Natural killer cell (primary cell): ENCODE results near the gene CCL27. TPM values are rescaled to one million over a fixed set of nuclear protein-coding genes. Genes with fewer than 3 reads are reported as not detected.

Experiments used
- ATAC-seq, 3 donors: fragments of 150-1000 bp in 2 of 3; fragments of 200-7000 bp in 1 of 3; cut with Tn5 transposase; 1 replicate in 1 of 3; 2 replicates in 2 of 3; pipeline ENCODE4 v1.10.0; 2021; ENCODE audit warnings: mild to moderate bottlenecking in 2 of 3, moderate library complexity in 2 of 3
- DNase-seq, 2 donors: peaks; one replicate each; pipeline versions ENCODE4 v3.0.0 to v3.0.0-alpha.2; 2013 to 2021; ENCODE audit warnings: mixed read lengths in 1 of 2
- H3K27ac ChIP-seq: one replicate; pipeline ENCODE4 v1.5.1; 2013; ENCODE audit warnings: mild to moderate bottlenecking, low read length
- H3K27me3 ChIP-seq: one replicate; pipeline ENCODE4 v1.6.1; 2013; ENCODE audit warnings: low read length; ENCODE audit not compliant: control insufficient read depth, insufficient read depth
- H3K36me3 ChIP-seq: one replicate; pipeline ENCODE4 v1.6.1; 2013; ENCODE audit warnings: low read length; ENCODE audit not compliant: control insufficient read depth, insufficient read depth
- H3K4me1 ChIP-seq: one replicate; pipeline ENCODE4 v1.6.1; 2013; ENCODE audit warnings: low read length; ENCODE audit not compliant: control insufficient read depth, insufficient read depth
- H3K4me3 ChIP-seq: one replicate; pipeline ENCODE4 v1.5.1; 2013; ENCODE audit warnings: low read length
- H3K9me3 ChIP-seq: one replicate; pipeline ENCODE4 v1.6.1; 2013; ENCODE audit warnings: low read length; ENCODE audit not compliant: control insufficient read depth, insufficient read depth
- H3K27ac Mint-ChIP-seq, 2 donors: one replicate each; pipeline ENCODE4 v1.8.0; 2022; ENCODE audit warnings: mild to moderate bottlenecking in 2 of 2, mixed read lengths in 2 of 2, moderate library complexity in 1 of 2
- H3K27me3 Mint-ChIP-seq, 2 donors: one replicate each; pipeline ENCODE4 v1.8.0; 2022; ENCODE audit warnings: low read depth in 2 of 2, mixed read lengths in 2 of 2
- H3K36me3 Mint-ChIP-seq: one replicate; pipeline ENCODE4 v1.8.0; 2022; ENCODE audit warnings: mixed read lengths
- H3K4me1 Mint-ChIP-seq, 2 donors: one replicate each; pipeline ENCODE4 v1.8.0; 2022; ENCODE audit warnings: mixed read lengths in 2 of 2
- H3K4me3 Mint-ChIP-seq: one replicate; pipeline ENCODE4 v1.8.0; 2022; ENCODE audit warnings: mild to moderate bottlenecking, moderate library complexity, mixed read lengths
- H3K9me3 Mint-ChIP-seq, 2 donors: one replicate each; pipeline ENCODE4 v1.8.0; 2022; ENCODE audit warnings: mixed read lengths in 2 of 2
- WGBS: methylation state at CpG from one replicate; pipeline ENCODE4 v1.1.7; 2013; ENCODE audit warnings: missing lambda C conversion rate; ENCODE audit not compliant: insufficient coverage; 5-methylcytosine and 5-hydroxymethylcytosine counted together
- intact Hi-C: fragments of 100-400 bp; cut with micrococcal nuclease; formaldehyde crosslinking; loops from one replicate; pipeline ENCODE4 v1.14.2; 2022
- total RNA-seq, 4 donors: library from RNA; stranded (reverse); fragments of 120-200 nt in 1 of 4; gene quantifications; one replicate each; pipeline versions ENCODE4 v1.2.3 to v1.2.4, GENCODE V29; 2013 to 2022
- TF ChIP-seq, protein P1 (sequence below): fragments of 200-600 bp; IDR thresholded peaks from one replicate; pipeline ENCODE4 v1.8.0; 2022; ENCODE audit warnings: antibody characterized with exemption

The CCL27 gene
- total RNA-seq, 3 donors from 2014 or later (not counting 1 experiment from before 2014, with no cell fraction given): not detected

GRCh38 chr9:34701023-34701768 lies 38.7 kb upstream of the CCL27 start:
- H3K9me3 ChIP-seq: no peaks in the 10 kb centered on the region
- H3K4me1 Mint-ChIP-seq: peaks cover 5 to 21% of the 10 kb centered on the region in 2 donors
- H3K36me3 Mint-ChIP-seq: no peaks in the 10 kb centered on the region
- ATAC-seq: peak; percentile 82 to 87 (median 87)
- intact Hi-C loops: no loop called here
- no peak overlapping the region for H3K27ac ChIP-seq
- peak overlapping the region; percentile 33 for H3K4me3 ChIP-seq
- peak overlapping the region; percentile 67 for H3K4me3 Mint-ChIP-seq
- H3K36me3 ChIP-seq: no peaks in the 10 kb centered on the region
- DNase-seq: peak; percentile 73 to 84
- no peaks in the 10 kb centered on the region for H3K9me3 Mint-ChIP-seq
- WGBS: 13% methylated on average over 52 of the region's 52 CpGs
- H3K27me3 Mint-ChIP-seq: peaks cover 14 to 20% of the 10 kb centered on the region in 2 donors
- H3K27ac Mint-ChIP-seq: peak overlapping the region in 1 of 2 donors; percentile 59
- H3K27me3 ChIP-seq: peaks cover 8% of the 10 kb centered on the region
- H3K4me1 ChIP-seq: peaks cover 11% of the 10 kb centered on the region
- TF ChIP-seq, protein P1, sequence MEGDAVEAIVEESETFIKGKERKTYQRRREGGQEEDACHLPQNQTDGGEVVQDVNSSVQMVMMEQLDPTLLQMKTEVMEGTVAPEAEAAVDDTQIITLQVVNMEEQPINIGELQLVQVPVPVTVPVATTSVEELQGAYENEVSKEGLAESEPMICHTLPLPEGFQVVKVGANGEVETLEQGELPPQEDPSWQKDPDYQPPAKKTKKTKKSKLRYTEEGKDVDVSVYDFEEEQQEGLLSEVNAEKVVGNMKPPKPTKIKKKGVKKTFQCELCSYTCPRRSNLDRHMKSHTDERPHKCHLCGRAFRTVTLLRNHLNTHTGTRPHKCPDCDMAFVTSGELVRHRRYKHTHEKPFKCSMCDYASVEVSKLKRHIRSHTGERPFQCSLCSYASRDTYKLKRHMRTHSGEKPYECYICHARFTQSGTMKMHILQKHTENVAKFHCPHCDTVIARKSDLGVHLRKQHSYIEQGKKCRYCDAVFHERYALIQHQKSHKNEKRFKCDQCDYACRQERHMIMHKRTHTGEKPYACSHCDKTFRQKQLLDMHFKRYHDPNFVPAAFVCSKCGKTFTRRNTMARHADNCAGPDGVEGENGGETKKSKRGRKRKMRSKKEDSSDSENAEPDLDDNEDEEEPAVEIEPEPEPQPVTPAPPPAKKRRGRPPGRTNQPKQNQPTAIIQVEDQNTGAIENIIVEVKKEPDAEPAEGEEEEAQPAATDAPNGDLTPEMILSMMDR: peak; percentile 70

DNA sequence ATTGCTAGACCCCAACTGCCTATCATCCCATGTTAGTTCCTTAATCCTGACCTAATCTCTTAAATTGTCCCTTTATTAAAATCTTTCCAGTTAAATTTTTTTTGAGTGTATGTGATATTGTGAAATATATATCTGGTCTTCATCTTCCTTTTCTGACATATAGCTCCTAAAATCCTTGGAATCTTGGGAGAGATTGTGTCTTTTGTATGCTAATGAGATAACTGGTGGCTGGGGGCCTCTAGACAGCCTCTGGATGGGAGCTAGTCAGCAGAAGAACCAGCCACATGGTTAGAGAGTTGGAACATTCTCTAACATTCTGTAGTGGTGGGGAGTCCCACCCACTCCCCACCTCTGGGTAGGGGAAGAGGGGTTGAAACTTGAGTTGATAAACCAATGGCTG lies 32.4 kb upstream of the CCL27 start:
- Mint-ChIP-seq H3K27ac (no peak overlapping the region), H3K4me3 (no peak overlapping the region), H3K4me1 (no peaks in the 10 kb centered on the region), H3K36me3 (no peaks in the 10 kb centered on the region), H3K27me3 (peaks cover 5 to 16% of the 10 kb centered on the region in 2 donors), H3K9me3 (no peaks in the 10 kb centered on the region)
- Histone ChIP-seq H3K9me3 (no peaks in the 10 kb centered on the region), H3K36me3 (no peaks in the 10 kb centered on the region), H3K27ac (no peak overlapping the region), H3K27me3 (no peaks in the 10 kb centered on the region), H3K4me1 (no peaks in the 10 kb centered on the region), H3K4me3 (no peak overlapping the region)
- ATAC-seq: no peak
- no peak for DNase-seq
- TF ChIP-seq, protein P1: no peak
- intact Hi-C loops: no loop called here

GRCh38 chr9:34693560-34693959 lies 31.1 kb upstream of the CCL27 start:
- Histone ChIP-seq H3K4me3 (no peak overlapping the region), H3K27me3 (no peaks in the 10 kb centered on the region), H3K36me3 (no peaks in the 10 kb centered on the region), H3K27ac (no peak overlapping the region), H3K4me1 (no peaks in the 10 kb centered on the region), H3K9me3 (no peaks in the 10 kb centered on the region)
- intact Hi-C loops: no loop called here
- Mint-ChIP-seq H3K27ac (no peak overlapping the region), H3K27me3 (peaks cover 0 to 8% of the 10 kb centered on the region in 2 donors), H3K4me1 (no peaks in the 10 kb centered on the region), H3K4me3 (no peak overlapping the region), H3K36me3 (no peaks in the 10 kb centered on the region), H3K9me3 (no peaks in the 10 kb centered on the region)
- no peak for DNase-seq
- TF ChIP-seq, protein P1: no peak
- WGBS: 91% methylated on average over 1 of the region's 2 CpGs
- ATAC-seq: no peak

- peaks cover 0 to 8% of the 10 kb centered on the region in 2 donors for H3K27me3 Mint-ChIP-seq
- H3K4me1 ChIP-seq: no peaks in the 10 kb centered on the region
- WGBS: 100% methylated on average over 2 of the region's 5 CpGs
- intact Hi-C loops: no loop called here
- no peaks in the 10 kb centered on the region for H3K36me3 ChIP-seq
- no peaks in the 10 kb centered on the region for H3K36me3 Mint-ChIP-seq
- H3K9me3 Mint-ChIP-seq: no peaks in the 10 kb centered on the region
- no peak overlapping the region for H3K27ac ChIP-seq
- H3K4me3 Mint-ChIP-seq: no peak overlapping the region
- H3K27ac Mint-ChIP-seq: no peak overlapping the region
- no peak for DNase-seq
- ATAC-seq: no peak
- H3K4me3 ChIP-seq: no peak overlapping the region
- TF ChIP-seq, protein P1: no peak
- no peaks in the 10 kb centered on the region for H3K27me3 ChIP-seq
- H3K9me3 ChIP-seq: no peaks in the 10 kb centered on the region
- no peaks in the 10 kb centered on the region for H3K4me1 Mint-ChIP-seq
These were observed 29.5 kb upstream of the CCL27 start for GRCh38 chr9:34691936-34692315.
